Cardiac fibroblast (primary cell): ENCODE measurements around the gene CHRNB4.

Experiments
- DNase-seq, 2 donors: peaks; one replicate each; pipeline versions ENCODE4 v3.0.0 to v3.0.0-alpha.2; 2010; ENCODE audit warnings: low read depth in 2 of 2
- H3K4me3 ChIP-seq, 2 donors: replicated peaks in 1 of 2; 1 replicate in 1 of 2; 2 replicates in 1 of 2; pipeline ENCODE4 v1.5.1; 2011; ENCODE audit warnings: low read depth in 2 of 2, low read length in 2 of 2, mild to moderate bottlenecking in 2 of 2, moderate library complexity in 1 of 2
- TF ChIP-seq, protein P1 (sequence below): IDR thresholded peaks from one replicate; pipeline ENCODE4 v1.5.1; 2011; ENCODE audit warnings: low read depth, mild to moderate bottlenecking, low read length, inconsistent platforms

CHRNB4 gene

DNA sequence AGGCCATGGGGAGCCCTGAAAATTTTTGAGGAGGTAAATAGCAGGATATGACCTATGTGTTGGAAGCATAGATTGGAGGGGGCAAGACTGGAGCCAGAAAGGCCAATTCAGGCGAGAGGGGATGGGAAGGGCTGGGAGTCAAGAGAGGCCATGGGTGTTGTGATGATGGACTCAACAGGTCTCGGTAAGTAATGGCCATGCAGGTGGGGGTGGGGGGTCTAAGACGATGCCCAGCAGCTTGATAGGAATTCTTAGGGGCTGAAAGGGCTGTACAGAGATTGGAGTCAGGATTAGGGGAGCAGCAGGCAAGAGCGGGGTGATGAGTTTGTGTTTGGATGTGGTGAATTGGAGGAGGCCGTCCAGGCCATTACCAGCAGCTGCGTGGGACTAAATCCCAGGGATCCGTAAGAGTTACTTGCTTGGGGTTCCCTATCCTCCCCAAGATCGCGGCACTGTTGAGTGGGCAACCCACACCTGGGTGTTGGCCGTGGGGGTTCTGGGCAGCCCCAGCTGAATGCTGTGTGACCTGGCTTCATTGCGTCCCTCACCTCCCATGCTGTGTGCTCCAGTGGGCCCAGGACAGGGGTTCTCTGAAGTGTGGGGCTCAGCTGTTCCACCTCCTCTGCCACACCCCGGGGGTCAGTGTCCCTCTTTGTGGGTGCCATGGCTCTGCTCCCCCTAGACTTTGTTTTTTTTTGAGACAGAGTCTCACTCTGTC, 41.8 kb upstream of the CHRNB4 start:
- no peak overlapping the region for H3K4me3 ChIP-seq
- DNase-seq, result no peak
- TF ChIP-seq, protein P1, sequence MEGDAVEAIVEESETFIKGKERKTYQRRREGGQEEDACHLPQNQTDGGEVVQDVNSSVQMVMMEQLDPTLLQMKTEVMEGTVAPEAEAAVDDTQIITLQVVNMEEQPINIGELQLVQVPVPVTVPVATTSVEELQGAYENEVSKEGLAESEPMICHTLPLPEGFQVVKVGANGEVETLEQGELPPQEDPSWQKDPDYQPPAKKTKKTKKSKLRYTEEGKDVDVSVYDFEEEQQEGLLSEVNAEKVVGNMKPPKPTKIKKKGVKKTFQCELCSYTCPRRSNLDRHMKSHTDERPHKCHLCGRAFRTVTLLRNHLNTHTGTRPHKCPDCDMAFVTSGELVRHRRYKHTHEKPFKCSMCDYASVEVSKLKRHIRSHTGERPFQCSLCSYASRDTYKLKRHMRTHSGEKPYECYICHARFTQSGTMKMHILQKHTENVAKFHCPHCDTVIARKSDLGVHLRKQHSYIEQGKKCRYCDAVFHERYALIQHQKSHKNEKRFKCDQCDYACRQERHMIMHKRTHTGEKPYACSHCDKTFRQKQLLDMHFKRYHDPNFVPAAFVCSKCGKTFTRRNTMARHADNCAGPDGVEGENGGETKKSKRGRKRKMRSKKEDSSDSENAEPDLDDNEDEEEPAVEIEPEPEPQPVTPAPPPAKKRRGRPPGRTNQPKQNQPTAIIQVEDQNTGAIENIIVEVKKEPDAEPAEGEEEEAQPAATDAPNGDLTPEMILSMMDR, result no peak

DNA sequence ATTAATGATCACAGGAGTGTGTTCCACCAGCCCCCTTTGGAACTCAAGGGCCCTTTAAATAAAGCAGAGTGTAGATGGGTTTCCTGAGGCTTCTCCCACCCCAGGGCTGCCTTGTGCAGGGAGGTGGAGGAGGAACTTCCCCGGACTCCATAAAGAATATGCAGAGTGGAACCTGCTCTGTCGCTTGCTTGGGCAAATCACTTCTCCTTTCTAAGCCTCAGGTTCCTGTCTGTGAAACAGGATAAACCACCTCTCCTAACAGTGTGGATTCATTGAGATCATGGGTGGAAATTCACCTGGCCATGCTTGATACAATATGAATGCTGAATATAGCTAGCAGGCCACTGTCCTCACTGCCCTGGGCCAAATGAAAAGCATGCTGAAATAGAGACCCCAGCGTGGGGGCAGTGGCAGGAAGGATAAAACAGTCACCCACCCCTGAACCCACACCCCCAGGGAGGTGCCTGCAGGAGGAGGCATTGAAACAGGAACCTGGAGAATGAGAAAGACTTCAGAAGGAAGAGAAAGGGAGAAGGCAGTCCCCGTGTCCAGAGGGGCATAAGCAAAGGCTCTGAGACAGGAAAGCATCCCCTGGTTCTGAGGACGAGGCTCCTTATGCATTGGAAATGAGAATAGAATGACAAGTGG, 41.1 kb upstream of the CHRNB4 start:
- H3K4me3 ChIP-seq, result no peak overlapping the region
- TF ChIP-seq, protein P1, result no peak
- no peak for DNase-seq

DNA sequence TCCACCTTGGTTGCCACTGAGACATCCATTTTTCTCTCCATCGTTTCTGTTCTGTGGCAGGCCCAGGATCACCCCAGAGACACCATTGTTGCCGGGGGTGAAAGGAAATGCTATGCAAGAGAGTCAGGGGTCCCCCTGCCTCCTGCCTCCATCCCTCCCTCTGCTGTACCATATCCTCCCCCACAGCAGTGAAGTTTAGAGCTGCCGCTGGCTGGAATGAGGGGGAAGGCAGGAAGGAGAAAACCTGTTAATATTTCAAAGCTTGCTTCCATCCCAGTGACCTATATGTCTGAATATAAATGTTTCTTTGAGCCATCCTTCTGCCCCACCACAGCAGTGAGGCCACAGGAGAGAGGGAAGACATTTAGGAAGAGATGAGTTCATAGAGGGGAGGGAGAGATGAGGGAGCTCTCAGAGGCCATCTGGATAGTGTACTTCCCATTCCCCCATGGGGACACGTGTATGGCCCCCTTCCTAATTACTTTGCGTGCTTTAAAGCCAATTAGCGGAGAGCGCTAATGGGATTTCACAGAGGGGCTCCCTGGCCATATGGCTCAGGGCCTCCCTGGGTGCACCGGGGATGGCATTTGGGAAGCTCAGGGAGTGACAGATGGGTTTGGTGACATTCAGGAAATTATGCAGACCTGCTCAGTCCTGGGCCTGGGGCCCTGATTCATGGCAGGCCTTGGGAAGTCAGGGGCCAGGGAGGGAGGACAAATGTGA, 40.4 kb upstream of the CHRNB4 start:
- no peak for DNase-seq
- H3K4me3 ChIP-seq, result no peak overlapping the region
- TF ChIP-seq, protein P1, result no peak

DNA sequence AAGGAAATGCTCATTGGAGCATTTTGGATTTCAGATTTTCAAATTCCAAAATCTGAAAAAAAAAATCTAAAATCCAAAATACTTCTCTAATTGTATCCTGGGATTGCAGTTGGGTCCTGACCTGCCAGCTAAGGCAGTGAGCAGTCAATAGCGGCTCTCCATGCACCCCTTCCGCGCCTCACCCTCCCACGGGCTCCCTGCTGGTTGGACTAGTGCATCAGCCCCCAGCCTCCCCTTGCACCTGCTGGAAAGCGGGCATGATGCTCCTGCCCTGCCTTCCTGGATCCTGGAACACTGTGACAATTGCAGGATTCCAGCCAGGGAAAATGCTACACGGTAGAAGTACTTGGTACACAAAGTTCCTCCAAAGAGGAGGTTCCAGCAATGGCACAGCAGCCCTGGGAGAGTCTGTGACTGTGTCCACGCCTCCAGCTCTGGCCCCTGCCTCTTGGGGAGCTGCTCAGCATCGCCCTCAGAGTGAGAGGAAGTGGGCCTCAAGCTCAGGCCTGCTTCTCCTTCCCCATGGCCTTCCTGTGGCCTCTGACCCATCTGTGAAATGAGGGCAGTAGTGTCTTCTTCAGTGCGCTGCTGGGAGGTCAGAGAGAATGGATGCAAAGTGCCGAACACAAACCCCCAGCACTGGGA, 39.5 kb upstream of the CHRNB4 start:
- TF ChIP-seq, protein P1, result no peak
- no peak for DNase-seq
- no peak overlapping the region for H3K4me3 ChIP-seq

DNA sequence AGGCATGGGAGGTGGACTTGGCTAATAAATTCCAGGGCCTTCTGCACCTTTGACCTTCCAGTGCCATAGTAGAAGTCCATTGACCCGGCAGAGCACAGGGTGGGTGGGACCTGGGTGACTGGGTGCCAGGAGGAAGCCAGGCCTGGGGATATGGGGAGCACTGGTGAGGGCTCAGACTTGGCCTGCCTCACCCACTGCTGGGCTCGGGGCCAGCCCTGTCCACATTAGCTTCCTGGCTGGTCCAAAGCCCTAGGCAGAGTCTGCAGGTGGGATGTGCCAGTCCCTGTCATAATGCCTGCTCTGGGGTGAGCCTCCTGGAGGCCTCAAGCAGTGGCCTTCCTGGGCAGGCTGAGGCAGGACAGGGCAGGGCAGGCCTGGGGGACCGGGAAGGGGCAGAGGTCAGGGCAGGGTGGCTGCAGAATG, 38.1 kb upstream of the CHRNB4 start:
- TF ChIP-seq, protein P1, result no peak
- no peak for DNase-seq
- H3K4me3 ChIP-seq, result no peak overlapping the region

DNA sequence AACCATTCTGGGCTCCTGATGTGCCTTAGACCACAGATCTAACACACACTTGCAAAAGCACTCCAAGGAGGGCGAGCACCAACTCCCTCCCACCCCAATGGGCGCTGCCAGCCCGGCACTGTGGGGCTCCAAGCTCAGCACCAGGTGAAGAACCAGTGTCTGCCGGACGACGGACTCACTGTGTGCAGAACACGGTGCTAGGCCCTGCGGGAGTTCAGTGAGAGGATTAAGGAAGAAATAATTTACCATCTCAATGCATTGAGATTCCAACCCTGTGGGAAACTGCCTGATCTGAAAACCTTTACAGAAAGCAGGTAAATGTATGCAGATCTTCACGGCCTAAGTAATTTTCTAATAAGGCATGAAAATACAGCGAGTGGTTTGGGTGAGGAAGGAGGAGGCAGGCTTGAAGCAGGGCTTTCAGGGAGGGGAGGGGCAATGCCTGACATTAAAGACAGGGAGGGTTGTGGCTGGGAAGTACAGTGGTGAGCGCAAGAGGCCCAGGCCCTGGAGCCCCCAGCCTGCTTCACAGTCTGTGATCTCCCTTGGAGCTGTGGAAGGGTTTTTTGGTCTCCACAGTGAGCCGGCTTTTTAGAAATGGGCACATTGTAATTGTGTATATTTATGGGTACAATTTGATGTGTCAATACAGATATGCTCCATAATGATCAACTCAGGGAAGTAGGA, 35.6 kb upstream of the CHRNB4 start:
- no peak overlapping the region for H3K4me3 ChIP-seq

More for the DNA sequence above, 35.6 kb upstream of the CHRNB4 start:
- TF ChIP-seq, protein P1, result no peak
- DNase-seq, result no peak
